ENCODE results near the gene NUP210L.
"Not testable (repeated sequence)": the region's sequence is repeated elsewhere in the genome, so short reads cannot be mapped to it uniquely, and the experiment has no call there.

GRCh38 chr1:153979091-153979490 lies 175.8 kb downstream of the NUP210L start:
- not testable (repeated sequence) for TF ChIP-seq CTCF, POLR2A (IDR thresholded peaks at IDR 0.05)

All from tibial nerve (tissue), 3 donors.